ENCODE data around the gene ILKAP.
A peak's percentile ranks its signal among the peaks of the same experiment; 100 is the strongest.

ILKAP gene

DNA sequence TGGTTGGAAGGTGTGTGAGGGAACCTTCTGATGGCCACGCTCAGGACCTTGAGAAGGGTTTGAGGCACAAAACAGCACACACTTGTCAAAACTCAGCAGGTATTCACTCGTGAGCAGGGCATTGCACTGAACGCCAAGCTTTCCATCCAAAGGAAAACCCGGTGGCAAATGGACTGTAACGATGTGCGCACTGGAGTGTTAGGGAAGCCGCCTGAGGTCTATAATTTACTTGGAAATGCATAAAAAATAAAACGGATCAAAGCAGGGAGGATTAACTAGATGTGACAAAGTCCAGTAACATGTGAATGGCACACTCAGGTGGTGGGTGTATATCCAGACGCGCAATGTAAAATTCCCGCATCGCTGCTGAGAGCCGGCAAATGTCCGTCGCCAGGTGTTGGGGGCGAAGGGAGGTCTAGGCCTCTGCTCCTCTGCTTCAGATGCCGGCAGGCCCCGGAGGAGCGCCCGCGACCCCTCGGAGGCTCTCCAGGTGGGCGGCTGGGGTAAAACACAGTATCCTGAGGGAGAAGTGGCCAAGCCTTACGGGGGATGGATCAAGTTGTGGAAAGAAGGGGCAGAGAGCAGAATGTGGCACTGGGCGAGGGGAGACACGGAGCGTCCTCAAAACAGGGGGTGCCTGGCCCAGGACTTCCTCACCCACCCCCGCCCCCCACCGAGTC is 21.0 kb upstream of the ILKAP start:
- no peak overlapping the region for H3K27ac ChIP-seq (ENCODE audit: low read depth, low read length)
- no peaks in the 10 kb centered on the region for H3K4me1 ChIP-seq (ENCODE audit: insufficient read depth, low read length)
- 93% methylated on average over 29 of the region's 29 CpGs for WGBS

DNA sequence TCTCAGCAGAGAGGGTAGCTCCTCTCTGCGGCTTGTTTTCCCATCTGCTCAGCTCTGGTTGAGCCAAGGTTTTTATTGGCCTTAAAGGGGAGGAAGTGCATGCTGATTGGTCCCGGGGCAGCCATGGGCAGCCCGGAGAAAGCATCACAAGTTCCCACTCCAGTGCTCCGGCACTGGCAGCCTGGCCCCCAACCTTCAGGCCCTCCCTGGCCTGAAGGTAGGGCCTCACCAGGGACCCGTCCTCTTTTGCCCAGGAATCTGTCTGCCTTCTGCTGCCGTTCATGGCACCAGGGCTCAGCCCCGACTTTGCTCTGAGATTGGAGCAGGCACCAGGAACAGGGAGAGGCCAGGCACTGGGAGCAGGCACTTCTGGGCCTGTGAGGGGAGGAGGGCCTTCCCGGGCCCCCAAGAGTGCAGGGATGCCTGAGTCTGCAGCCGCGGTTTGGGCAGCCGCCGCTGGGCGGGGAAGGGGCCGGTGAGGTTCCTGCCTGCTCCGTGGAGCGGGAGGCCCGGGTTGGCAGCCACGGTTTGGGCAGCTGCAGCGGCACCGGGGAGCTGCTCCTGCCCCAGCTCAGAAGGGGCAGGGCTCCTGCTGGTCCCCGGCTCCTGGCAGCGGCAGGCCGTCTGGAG is 17.5 kb upstream of the ILKAP start:
- H3K9me3 ChIP-seq (ENCODE audit: insufficient read depth, low read depth, low read length): peaks cover 3% of the 10 kb centered on the region; the same call in 1 of the 2 replicates
- WGBS: 88% methylated on average over 23 of the region's 23 CpGs
- H3K4me3 ChIP-seq (ENCODE audit: low read length): no peak overlapping the region
- 0 out of 2 replicates have a peak, but pooled peaks cover 4% of the 10 kb centered on the region for H3K4me1 ChIP-seq (ENCODE audit: insufficient read depth, low read length)
- H3K27me3 ChIP-seq (ENCODE audit: insufficient read depth, low read length): no peaks in the 10 kb centered on the region
- no peaks in the 10 kb centered on the region for H3K36me3 ChIP-seq (ENCODE audit: insufficient read depth, low read length)
- H3K9ac ChIP-seq (ENCODE audit: low read depth, low read length): no peak overlapping the region
- H3K27ac ChIP-seq (ENCODE audit: low read depth, low read length): no peak overlapping the region

More for the DNA sequence above, 21.0 kb upstream of the ILKAP start:
- Histone ChIP-seq H3K9ac (ENCODE audit: low read depth, low read length) (no peak overlapping the region), H3K36me3 (ENCODE audit: insufficient read depth, low read length) (no peaks in the 10 kb centered on the region), H3K27me3 (ENCODE audit: insufficient read depth, low read length) (0 out of 2 replicates have a peak, but pooled peaks cover 2% of the 10 kb centered on the region), H3K4me3 (ENCODE audit: low read length) (no peak overlapping the region), H3K9me3 (ENCODE audit: insufficient read depth, low read depth, low read length) (peaks cover 3% of the 10 kb centered on the region; the same call in 1 of the 2 replicates)

DNA sequence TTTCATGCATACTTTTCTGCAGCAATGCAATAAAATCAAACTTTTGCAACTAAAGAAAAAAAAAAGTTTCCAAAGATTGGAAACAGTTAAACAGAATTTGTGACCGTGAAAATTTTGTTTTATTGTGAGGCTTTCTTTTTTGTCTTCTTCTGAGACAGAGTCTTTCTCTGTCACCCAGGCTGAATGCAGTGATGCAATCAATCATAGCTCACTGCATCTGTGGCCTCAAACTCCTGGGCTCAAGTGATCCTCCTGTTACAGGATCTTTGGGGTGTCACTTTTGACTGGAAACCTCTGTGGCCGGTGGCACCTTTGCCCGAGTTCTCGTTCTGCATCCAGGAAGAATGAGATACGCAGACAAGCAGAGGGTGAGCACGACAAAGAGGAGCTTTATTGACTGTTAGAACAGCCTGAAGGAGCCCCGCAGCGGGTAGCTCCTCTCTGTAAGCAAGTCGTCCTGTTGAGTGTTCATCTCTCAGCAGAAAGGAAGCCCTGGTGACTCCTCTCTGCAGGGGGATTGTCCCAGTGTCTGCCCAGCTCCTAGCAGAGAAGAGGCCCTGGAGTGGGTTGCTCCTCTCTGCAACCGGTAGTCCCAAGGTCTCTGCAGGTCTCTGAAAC is 16.9 kb upstream of the ILKAP start:
- H3K4me3 ChIP-seq (ENCODE audit: low read length): no peak overlapping the region
- H3K9me3 ChIP-seq (ENCODE audit: insufficient read depth, low read depth, low read length): peaks cover 3% of the 10 kb centered on the region; the same call in 1 of the 2 replicates
- no peaks in the 10 kb centered on the region for H3K36me3 ChIP-seq (ENCODE audit: insufficient read depth, low read length)
- no peaks in the 10 kb centered on the region for H3K27me3 ChIP-seq (ENCODE audit: insufficient read depth, low read length)
- H3K27ac ChIP-seq (ENCODE audit: low read depth, low read length): no peak overlapping the region
- no peak overlapping the region for H3K9ac ChIP-seq (ENCODE audit: low read depth, low read length)
- WGBS: 71% methylated on average over 10 of the region's 10 CpGs
- H3K4me1 ChIP-seq (ENCODE audit: insufficient read depth, low read length): 0 out of 2 replicates have a peak, but pooled peaks cover 4% of the 10 kb centered on the region

DNA sequence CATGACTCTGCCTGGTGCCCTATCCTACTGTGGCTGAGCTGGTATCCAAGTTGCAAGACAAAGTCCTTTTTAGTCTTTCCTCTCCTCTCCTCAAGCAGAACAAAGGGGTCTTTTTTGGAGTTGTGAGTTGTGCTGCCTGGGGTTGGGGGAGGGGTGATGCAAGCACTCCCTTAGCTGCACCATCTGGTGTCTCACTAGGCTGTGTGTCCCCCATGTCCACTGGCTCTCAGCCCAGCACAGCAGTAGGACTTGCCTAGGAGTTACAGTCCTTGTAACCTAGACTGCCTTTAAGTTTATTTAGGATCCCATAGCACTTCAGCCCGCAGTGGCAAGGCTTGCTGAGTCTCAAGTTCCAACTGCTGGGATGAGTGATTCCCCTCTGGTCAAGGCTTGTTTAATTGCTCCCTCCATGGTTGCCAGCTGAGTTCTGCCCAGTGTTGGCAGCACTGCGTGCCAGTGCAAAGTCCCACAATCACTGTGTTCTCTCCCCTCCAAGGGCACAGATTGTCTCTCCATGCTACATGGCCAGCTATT is 13.2 kb upstream of the ILKAP start:
- 87% methylated on average over 2 of the region's 2 CpGs for WGBS
- H3K9ac ChIP-seq (ENCODE audit: low read depth, low read length): no peak overlapping the region
- H3K36me3 ChIP-seq (ENCODE audit: insufficient read depth, low read length): no peaks in the 10 kb centered on the region
- H3K4me1 ChIP-seq (ENCODE audit: insufficient read depth, low read length): 0 out of 2 replicates have a peak, but pooled peaks cover 4% of the 10 kb centered on the region
- no peaks in the 10 kb centered on the region for H3K27me3 ChIP-seq (ENCODE audit: insufficient read depth, low read length)
- H3K9me3 ChIP-seq (ENCODE audit: insufficient read depth, low read depth, low read length): peaks cover 3% of the 10 kb centered on the region; the same call in 1 of the 2 replicates
- no peak overlapping the region for H3K4me3 ChIP-seq (ENCODE audit: low read length)
- no peak overlapping the region for H3K27ac ChIP-seq (ENCODE audit: low read depth, low read length)

DNA sequence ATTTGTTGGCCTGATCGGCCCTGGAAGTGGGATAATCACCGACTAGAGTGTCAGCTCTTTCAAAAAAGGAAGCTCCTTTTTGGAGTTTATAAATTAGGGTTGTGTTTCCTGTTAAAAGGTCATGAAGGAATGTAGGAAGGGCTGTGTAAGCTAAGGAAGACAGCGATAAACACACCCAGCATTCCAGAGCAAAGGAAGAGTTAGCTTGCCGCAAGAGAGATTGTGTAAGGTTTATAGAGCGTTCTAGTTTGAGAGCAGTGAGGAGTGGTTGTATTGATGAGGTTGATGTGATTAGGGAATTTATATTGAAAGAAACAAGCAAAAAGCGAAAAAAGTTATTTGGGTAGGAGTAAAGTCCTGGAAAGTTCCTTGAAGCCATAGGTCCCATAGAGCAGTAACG is 3.5 kb upstream of the ILKAP start:
- Histone ChIP-seq H3K4me3 (ENCODE audit: low read length) (no peak overlapping the region), H3K27me3 (ENCODE audit: insufficient read depth, low read length) (peaks cover 36% of the 10 kb centered on the region)

DNA sequence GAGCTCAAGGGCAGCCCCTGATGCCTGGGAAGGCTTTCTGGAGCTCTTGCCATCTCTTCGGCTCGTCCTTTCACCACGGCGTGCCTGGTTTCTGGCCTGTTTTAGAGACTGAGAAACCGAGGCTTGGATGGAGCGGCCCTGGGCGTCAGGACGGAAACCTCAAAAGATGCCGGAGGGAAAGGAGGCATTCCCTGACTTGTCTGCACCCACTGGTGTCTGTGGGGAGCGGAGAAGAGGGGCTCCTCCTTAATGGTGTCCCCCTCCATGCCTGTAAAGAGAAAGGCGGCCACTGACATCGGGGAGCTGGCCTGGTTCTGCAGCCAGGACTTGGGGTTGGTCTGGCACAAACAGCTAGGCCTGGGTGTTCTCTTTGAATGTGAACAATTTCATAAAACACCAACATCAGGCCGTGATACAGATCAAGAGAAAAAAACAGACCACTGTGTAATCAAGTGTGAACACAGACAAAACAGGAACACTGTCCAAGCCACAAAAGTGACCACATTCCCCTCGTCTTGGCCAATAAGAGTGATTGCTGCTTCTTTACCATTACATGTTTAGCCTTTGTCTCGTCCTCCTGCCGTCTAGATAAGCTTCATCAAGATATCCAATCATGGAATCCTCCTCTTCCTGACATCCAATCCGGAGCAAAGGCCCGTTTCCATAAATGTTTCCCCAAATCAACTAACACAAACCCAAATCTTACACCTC is 633 bp upstream of the ILKAP start:
- Histone ChIP-seq H3K4me1 (ENCODE audit: insufficient read depth, low read length) (no peaks in the 10 kb centered on the region), H3K27ac (ENCODE audit: low read depth, low read length) (0 out of 2 replicates have a peak overlapping the region, but pooled peaks have one; percentile 38)
- whole genome bisulfite sequencing: 75% methylated on average over 18 of the region's 18 CpGs

More for the DNA sequence above, 3.5 kb upstream of the ILKAP start:
- 86% methylated on average over 7 of the region's 7 CpGs for WGBS
- H3K9ac ChIP-seq (ENCODE audit: low read depth, low read length): no peak overlapping the region
- H3K36me3 ChIP-seq (ENCODE audit: insufficient read depth, low read length): no peaks in the 10 kb centered on the region
- no peaks in the 10 kb centered on the region for H3K4me1 ChIP-seq (ENCODE audit: insufficient read depth, low read length)
- no peak overlapping the region for H3K27ac ChIP-seq (ENCODE audit: low read depth, low read length)
- no peaks in the 10 kb centered on the region; the same call in 1 of the 2 replicates for H3K9me3 ChIP-seq (ENCODE audit: insufficient read depth, low read depth, low read length)

DNA sequence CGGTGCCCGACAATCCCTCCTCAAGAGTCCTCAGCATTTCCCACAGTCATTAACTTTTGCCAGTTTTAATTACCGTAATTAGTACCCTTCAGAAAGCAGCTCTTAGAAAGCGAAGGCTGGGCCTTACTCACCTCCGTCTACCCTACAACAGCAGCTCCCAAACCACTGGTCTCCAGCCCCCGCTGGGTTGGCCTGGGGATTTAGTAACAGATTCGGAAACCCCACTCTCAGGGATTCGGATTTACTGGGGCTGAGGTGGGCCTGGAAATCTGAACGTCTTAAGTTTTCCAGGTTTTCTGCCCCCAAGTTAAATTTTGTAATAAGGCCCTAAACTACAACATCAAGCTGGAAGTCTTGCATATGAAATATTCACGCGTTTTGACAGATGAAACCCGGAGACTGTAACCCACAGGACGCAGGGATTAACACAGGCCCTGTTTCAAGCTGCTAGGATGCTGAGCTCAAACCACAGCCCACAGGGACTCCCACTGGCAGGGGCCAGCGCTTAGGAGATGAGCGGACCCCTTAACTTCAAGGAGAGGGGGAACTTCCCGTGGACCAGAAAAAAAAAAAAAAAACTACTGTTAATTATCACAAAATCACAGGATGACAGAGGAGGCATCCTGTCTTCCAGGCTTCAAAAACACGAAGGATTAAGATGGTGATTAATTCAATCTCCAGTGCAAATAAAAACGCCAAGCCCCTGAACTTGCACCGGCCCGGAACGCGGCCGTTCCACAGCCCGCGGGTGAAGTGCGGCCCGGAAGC is 985 bp downstream of the ILKAP start:
- peak overlapping the region; percentile 87 for H3K4me3 ChIP-seq (ENCODE audit: low read length)
- 0 out of 2 replicates have a peak, but pooled peaks cover 3% of the 10 kb centered on the region for H3K27me3 ChIP-seq (ENCODE audit: insufficient read depth, low read length)
- peak overlapping the region; percentile 85 for H3K9ac ChIP-seq (ENCODE audit: low read depth, low read length)
- no peaks in the 10 kb centered on the region for H3K36me3 ChIP-seq (ENCODE audit: insufficient read depth, low read length)
- no peaks in the 10 kb centered on the region for H3K4me1 ChIP-seq (ENCODE audit: insufficient read depth, low read length)
- WGBS: 13% methylated on average over 27 of the region's 27 CpGs
- no peak overlapping the region for H3K27ac ChIP-seq (ENCODE audit: low read depth, low read length)
- no peaks in the 10 kb centered on the region; the same call in 1 of the 2 replicates for H3K9me3 ChIP-seq (ENCODE audit: insufficient read depth, low read depth, low read length)

More for the DNA sequence above, 633 bp upstream of the ILKAP start:
- Histone ChIP-seq H3K27me3 (ENCODE audit: insufficient read depth, low read length) (peaks cover 18% of the 10 kb centered on the region; the same call in 1 of the 2 replicates), H3K9me3 (ENCODE audit: insufficient read depth, low read depth, low read length) (no peaks in the 10 kb centered on the region; the same call in 1 of the 2 replicates), H3K36me3 (ENCODE audit: insufficient read depth, low read length) (no peaks in the 10 kb centered on the region), H3K4me3 (ENCODE audit: low read length) (peak overlapping the region; percentile 87), H3K9ac (ENCODE audit: low read depth, low read length) (peak overlapping the region; percentile 82)

DNA sequence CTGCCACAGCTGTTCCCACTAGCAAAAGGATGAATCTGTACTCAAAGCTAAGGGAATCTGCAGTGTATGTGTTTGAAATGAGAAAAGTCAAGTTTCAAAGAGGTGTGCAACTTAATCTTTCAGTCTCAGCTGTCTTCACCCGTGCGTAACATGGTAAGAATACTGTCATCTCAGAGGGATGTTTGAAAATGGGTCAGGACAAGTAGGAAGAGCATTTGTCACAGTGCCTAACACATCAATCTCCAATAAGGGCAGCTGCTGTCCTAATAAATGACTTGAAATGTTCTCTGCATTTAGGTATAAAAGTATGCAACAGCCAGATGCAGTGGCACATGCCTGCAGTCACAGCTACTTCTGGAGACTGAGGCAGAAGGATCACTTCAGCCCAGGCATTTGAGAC is 13.1 kb downstream of the ILKAP start:
- Histone ChIP-seq H3K36me3 (ENCODE audit: insufficient read depth, low read length) (peaks cover 80% of the 10 kb centered on the region), H3K27me3 (ENCODE audit: insufficient read depth, low read length) (no peaks in the 10 kb centered on the region)
- 94% methylated on average over 2 of the region's 2 CpGs for WGBS

DNA sequence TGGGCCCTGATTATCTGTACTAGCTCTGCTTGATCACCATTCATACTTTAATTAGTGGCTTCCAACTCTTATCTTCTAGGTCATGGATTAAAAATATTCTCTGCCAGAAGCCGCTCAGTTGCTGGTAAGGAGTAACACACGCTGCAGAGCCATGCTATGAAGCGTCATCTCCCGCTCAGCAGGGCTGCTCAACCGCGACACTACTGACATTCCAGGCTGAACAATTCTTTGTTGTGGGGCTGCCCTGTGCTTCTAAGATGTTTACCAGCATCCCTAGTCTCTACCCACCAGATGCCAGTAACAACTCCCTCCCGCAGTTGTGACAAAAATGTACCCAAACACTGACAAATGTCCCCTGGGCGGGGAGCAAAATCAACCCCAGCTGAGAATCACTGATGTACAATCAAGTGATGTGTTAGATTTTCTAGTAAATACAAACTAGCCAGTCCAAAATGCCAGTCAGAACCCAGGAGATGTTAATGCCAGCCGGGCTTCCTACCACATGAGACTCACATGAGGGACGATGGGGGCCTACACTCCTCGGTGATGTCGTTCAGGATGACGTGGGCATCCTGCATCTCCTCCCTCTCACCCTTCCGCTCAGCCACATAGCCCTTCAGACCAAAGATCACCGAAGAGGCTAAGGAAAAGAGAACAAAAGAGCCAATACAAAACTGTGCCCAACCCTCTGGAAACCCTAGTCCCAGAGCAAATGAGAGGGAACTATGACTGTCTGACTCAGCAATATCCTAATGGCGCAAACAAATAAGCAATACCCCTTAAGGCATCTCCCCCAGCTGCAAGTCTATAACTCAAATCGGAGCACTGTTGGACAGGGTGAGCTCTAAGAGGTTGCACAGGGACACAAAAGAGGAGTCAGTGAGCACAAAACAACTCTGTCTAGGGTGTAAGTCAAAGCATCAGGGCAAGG is 15.6 kb downstream of the ILKAP start:
- no peak overlapping the region for H3K27ac ChIP-seq (ENCODE audit: low read depth, low read length)
- H3K4me1 ChIP-seq (ENCODE audit: insufficient read depth, low read length): no peaks in the 10 kb centered on the region
- 97% methylated on average over 17 of the region's 17 CpGs for WGBS
- H3K9ac ChIP-seq (ENCODE audit: low read depth, low read length): no peak overlapping the region
- peaks cover 87% of the 10 kb centered on the region for H3K36me3 ChIP-seq (ENCODE audit: insufficient read depth, low read length)
- no peaks in the 10 kb centered on the region for H3K27me3 ChIP-seq (ENCODE audit: insufficient read depth, low read length)
- H3K4me3 ChIP-seq (ENCODE audit: low read length): no peak overlapping the region
- no peaks in the 10 kb centered on the region for H3K9me3 ChIP-seq (ENCODE audit: insufficient read depth, low read depth, low read length)

More for the DNA sequence above, 13.1 kb downstream of the ILKAP start:
- Histone ChIP-seq H3K9ac (ENCODE audit: low read depth, low read length) (no peak overlapping the region), H3K27ac (ENCODE audit: low read depth, low read length) (no peak overlapping the region), H3K4me1 (ENCODE audit: insufficient read depth, low read length) (no peaks in the 10 kb centered on the region), H3K9me3 (ENCODE audit: insufficient read depth, low read depth, low read length) (no peaks in the 10 kb centered on the region), H3K4me3 (ENCODE audit: low read length) (no peak overlapping the region)
